Natural killer cell (primary cell): ENCODE measurements around the gene SOX6. TPM values are rescaled to one million over a fixed set of nuclear protein-coding genes. Genes with fewer than 3 reads are reported as not detected.

Experiments used
- ATAC-seq, 3 donors: fragments of 150-1000 bp in 2 of 3; fragments of 200-7000 bp in 1 of 3; cut with Tn5 transposase; 1 replicate in 1 of 3; 2 replicates in 2 of 3; pipeline ENCODE4 v1.10.0; 2021; ENCODE audit warnings: mild to moderate bottlenecking in 2 of 3, moderate library complexity in 2 of 3
- DNase-seq, 2 donors: peaks; one replicate each; pipeline versions ENCODE4 v3.0.0 to v3.0.0-alpha.2; 2013 to 2021; ENCODE audit warnings: mixed read lengths in 1 of 2
- H3K27ac ChIP-seq: one replicate; pipeline ENCODE4 v1.5.1; 2013; ENCODE audit warnings: mild to moderate bottlenecking, low read length
- H3K27me3 ChIP-seq: one replicate; pipeline ENCODE4 v1.6.1; 2013; ENCODE audit warnings: low read length; ENCODE audit not compliant: control insufficient read depth, insufficient read depth
- H3K36me3 ChIP-seq: one replicate; pipeline ENCODE4 v1.6.1; 2013; ENCODE audit warnings: low read length; ENCODE audit not compliant: control insufficient read depth, insufficient read depth
- H3K4me1 ChIP-seq: one replicate; pipeline ENCODE4 v1.6.1; 2013; ENCODE audit warnings: low read length; ENCODE audit not compliant: control insufficient read depth, insufficient read depth
- H3K4me3 ChIP-seq: one replicate; pipeline ENCODE4 v1.5.1; 2013; ENCODE audit warnings: low read length
- H3K9me3 ChIP-seq: one replicate; pipeline ENCODE4 v1.6.1; 2013; ENCODE audit warnings: low read length; ENCODE audit not compliant: control insufficient read depth, insufficient read depth
- H3K27ac Mint-ChIP-seq, 2 donors: one replicate each; pipeline ENCODE4 v1.8.0; 2022; ENCODE audit warnings: mild to moderate bottlenecking in 2 of 2, mixed read lengths in 2 of 2, moderate library complexity in 1 of 2
- H3K27me3 Mint-ChIP-seq, 2 donors: one replicate each; pipeline ENCODE4 v1.8.0; 2022; ENCODE audit warnings: low read depth in 2 of 2, mixed read lengths in 2 of 2
- H3K36me3 Mint-ChIP-seq: one replicate; pipeline ENCODE4 v1.8.0; 2022; ENCODE audit warnings: mixed read lengths
- H3K4me1 Mint-ChIP-seq, 2 donors: one replicate each; pipeline ENCODE4 v1.8.0; 2022; ENCODE audit warnings: mixed read lengths in 2 of 2
- H3K4me3 Mint-ChIP-seq: one replicate; pipeline ENCODE4 v1.8.0; 2022; ENCODE audit warnings: mild to moderate bottlenecking, moderate library complexity, mixed read lengths
- H3K9me3 Mint-ChIP-seq, 2 donors: one replicate each; pipeline ENCODE4 v1.8.0; 2022; ENCODE audit warnings: mixed read lengths in 2 of 2
- WGBS: methylation state at CpG from one replicate; pipeline ENCODE4 v1.1.7; 2013; ENCODE audit warnings: missing lambda C conversion rate; ENCODE audit not compliant: insufficient coverage; 5-methylcytosine and 5-hydroxymethylcytosine counted together
- intact Hi-C: fragments of 100-400 bp; cut with micrococcal nuclease; formaldehyde crosslinking; loops from one replicate; pipeline ENCODE4 v1.14.2; 2022
- total RNA-seq, 4 donors: library from RNA; stranded (reverse); fragments of 120-200 nt in 1 of 4; gene quantifications; one replicate each; pipeline versions ENCODE4 v1.2.3 to v1.2.4, GENCODE V29; 2013 to 2022
- TF ChIP-seq, protein P1 (sequence below): fragments of 200-600 bp; IDR thresholded peaks from one replicate; pipeline ENCODE4 v1.8.0; 2022; ENCODE audit warnings: antibody characterized with exemption

Gene SOX6
- total RNA-seq, 3 donors from 2014 or later (not counting 1 experiment from before 2014, with no cell fraction given), result 0.27 TPM; not detected in 2

DNA sequence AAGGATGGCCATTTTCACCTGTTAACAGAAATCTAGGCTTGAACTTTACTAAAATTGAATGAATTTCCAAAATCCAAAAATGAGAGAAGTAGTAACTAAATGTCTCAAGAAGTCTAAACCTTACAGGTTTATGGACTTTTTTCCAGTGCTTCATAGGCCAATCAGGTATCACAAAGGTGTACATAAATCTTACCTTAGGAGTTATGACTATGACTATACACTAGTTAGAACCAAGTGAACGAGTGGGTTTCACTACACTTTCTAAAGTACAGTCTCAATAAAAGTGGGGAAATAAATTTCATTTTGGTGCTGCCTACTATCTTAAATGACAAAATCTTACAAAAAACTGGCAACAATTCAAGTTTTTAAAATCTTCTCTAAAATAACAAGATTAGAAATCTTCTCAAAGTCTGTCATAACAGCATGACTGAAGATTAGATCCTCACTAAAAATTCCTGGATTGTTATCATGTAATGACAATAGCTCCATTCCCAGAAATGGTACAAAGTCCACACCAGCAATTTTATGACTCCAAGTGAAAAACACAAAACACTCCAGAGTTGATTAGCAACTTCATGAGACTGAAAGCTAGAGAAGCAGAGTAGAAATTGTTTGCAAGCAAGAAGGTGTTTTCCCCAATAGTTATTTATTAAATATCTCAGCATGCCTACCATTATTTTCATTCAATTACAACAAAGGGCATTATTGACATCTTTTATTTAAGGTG is 20.9 kb downstream of the SOX6 start:
- H3K4me1 ChIP-seq, result no peaks in the 10 kb centered on the region
- H3K4me3 Mint-ChIP-seq, result no peak overlapping the region
- DNase-seq (no peak), ATAC-seq (no peak)
- H3K36me3 Mint-ChIP-seq, result no peaks in the 10 kb centered on the region
- H3K27ac ChIP-seq, result no peak overlapping the region
- no peaks in the 10 kb centered on the region for H3K36me3 ChIP-seq
- H3K27me3 ChIP-seq, result no peaks in the 10 kb centered on the region
- H3K9me3 Mint-ChIP-seq, result peaks cover 6 to 8% of the 10 kb centered on the region in 2 donors
- TF ChIP-seq, protein P1, sequence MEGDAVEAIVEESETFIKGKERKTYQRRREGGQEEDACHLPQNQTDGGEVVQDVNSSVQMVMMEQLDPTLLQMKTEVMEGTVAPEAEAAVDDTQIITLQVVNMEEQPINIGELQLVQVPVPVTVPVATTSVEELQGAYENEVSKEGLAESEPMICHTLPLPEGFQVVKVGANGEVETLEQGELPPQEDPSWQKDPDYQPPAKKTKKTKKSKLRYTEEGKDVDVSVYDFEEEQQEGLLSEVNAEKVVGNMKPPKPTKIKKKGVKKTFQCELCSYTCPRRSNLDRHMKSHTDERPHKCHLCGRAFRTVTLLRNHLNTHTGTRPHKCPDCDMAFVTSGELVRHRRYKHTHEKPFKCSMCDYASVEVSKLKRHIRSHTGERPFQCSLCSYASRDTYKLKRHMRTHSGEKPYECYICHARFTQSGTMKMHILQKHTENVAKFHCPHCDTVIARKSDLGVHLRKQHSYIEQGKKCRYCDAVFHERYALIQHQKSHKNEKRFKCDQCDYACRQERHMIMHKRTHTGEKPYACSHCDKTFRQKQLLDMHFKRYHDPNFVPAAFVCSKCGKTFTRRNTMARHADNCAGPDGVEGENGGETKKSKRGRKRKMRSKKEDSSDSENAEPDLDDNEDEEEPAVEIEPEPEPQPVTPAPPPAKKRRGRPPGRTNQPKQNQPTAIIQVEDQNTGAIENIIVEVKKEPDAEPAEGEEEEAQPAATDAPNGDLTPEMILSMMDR, result no peak
- no peak overlapping the region for H3K4me3 ChIP-seq
- intact Hi-C loops, result no loop called here
- peaks cover 0 to 10% of the 10 kb centered on the region in 2 donors for H3K4me1 Mint-ChIP-seq
- WGBS, result 100% methylated on average over 1 of the region's 1 CpG
- H3K9me3 ChIP-seq, result no peaks in the 10 kb centered on the region
- no peak overlapping the region for H3K27ac Mint-ChIP-seq
- no peaks in the 10 kb centered on the region for H3K27me3 Mint-ChIP-seq

DNA sequence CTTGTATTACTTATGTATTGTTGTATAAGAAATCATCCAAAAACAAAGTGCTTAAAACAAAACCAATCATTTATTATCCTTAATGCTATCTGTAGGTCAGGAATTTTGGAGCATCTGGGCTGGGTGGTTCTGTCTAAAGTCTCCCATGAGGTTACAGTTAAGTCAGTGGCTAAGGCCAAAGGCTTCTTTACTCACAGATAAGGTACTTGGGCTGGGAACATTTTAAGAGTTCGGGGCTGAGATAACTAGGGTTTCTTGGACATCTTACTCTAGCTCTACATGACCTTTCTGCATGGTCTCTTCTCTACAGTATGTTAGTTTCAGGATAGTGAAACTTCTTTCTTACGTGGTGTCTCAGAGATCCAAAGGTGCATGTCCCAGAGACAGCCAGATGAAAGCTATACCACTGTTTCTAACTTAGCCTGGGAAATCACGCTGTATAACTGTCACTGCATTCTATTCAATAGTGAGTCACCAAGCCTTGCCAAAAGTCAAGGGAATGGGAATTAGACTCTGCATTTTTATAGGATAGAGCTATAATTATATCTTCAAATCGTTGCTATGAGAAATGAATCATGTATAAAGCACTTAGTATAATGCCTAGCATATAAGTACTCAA is 29.6 kb downstream of the SOX6 start:
- TF ChIP-seq, protein P1, result no peak
- Histone ChIP-seq H3K27me3 (no peaks in the 10 kb centered on the region), H3K4me3 (no peak overlapping the region), H3K27ac (no peak overlapping the region), H3K9me3 (no peaks in the 10 kb centered on the region), H3K4me1 (no peaks in the 10 kb centered on the region), H3K36me3 (no peaks in the 10 kb centered on the region)
- Mint-ChIP-seq H3K36me3 (no peaks in the 10 kb centered on the region), H3K27ac (no peak overlapping the region), H3K4me1 (no peaks in the 10 kb centered on the region), H3K4me3 (no peak overlapping the region), H3K27me3 (no peaks in the 10 kb centered on the region), H3K9me3 (peaks cover 3 to 4% of the 10 kb centered on the region in 2 donors)
- intact Hi-C loops, result no loop called here
- 76% methylated on average over 3 of the region's 4 CpGs for WGBS
- ATAC-seq (no peak), DNase-seq (no peak)

DNA sequence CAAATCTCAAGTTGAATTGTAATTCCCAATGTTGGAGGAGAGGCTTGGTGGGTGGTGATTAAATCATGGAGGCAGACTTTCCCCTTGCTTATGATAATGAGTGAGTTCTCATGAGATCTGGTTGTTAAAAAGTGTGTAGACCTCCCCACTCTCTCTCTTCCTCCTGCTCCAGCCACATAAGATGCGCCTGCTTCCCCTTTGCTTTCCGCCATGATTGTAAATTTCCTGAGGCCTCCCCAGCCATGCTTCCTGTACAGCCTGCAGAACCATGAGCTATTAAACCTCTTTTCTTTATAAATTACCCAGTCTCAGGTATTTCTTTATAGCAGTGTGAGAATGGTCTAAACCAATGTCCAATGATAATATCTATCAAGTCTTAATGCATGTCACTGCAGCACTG is 34.2 kb downstream of the SOX6 start:
- H3K9me3 ChIP-seq, result no peaks in the 10 kb centered on the region
- TF ChIP-seq, protein P1, result no peak
- H3K4me3 Mint-ChIP-seq, result no peak overlapping the region
- no peaks in the 10 kb centered on the region for H3K36me3 Mint-ChIP-seq
- intact Hi-C loops, result no loop called here
- H3K4me1 Mint-ChIP-seq, result no peaks in the 10 kb centered on the region
- WGBS, result 96% methylated on average over 2 of the region's 2 CpGs
- no peak for ATAC-seq
- DNase-seq, result no peak
- no peak overlapping the region for H3K4me3 ChIP-seq
- H3K27me3 Mint-ChIP-seq, result no peaks in the 10 kb centered on the region
- H3K9me3 Mint-ChIP-seq, result peaks cover 0 to 3% of the 10 kb centered on the region in 2 donors
- no peak overlapping the region for H3K27ac ChIP-seq
- H3K36me3 ChIP-seq, result no peaks in the 10 kb centered on the region
- H3K27ac Mint-ChIP-seq, result no peak overlapping the region
- no peaks in the 10 kb centered on the region for H3K4me1 ChIP-seq
- no peaks in the 10 kb centered on the region for H3K27me3 ChIP-seq
